Measurements from ENCODE around the gene MYO5B.
"Not testable (repeated sequence)": the region's sequence is repeated elsewhere in the genome, so short reads cannot be mapped to it uniquely, and the experiment has no call there.

Gene MYO5B

GRCh38 chr18:50094786-50095185 lies 100.2 kb downstream of the MYO5B start:
- DNase-seq, result not testable (repeated sequence)

- no peak for DNase-seq
These were observed 100.7 kb downstream of the MYO5B start for GRCh38 chr18:50094221-50094773.

- no peak for DNase-seq
These were observed 101.4 kb downstream of the MYO5B start for GRCh38 chr18:50093366-50094064.

- DNase-seq, result no peak
These were observed 102.6 kb downstream of the MYO5B start for GRCh38 chr18:50092245-50092805.

GRCh38 chr18:50091509-50092244 lies 103.3 kb downstream of the MYO5B start:
- DNase-seq, result no peak

GRCh38 chr18:50090370-50091312 lies 104.3 kb downstream of the MYO5B start:
- no peak for DNase-seq

GRCh38 chr18:50089702-50090101 lies 105.2 kb downstream of the MYO5B start:
- no peak for DNase-seq

GRCh38 chr18:50083708-50084107 lies 111.2 kb downstream of the MYO5B start:
- no peak for DNase-seq

GRCh38 chr18:50080932-50081560 lies 113.9 kb downstream of the MYO5B start:
- DNase-seq, result no peak

- peak; percentile 60 to 80 for DNase-seq
These were observed 114.6 kb downstream of the MYO5B start for GRCh38 chr18:50080316-50080715.

- DNase-seq, result peak; percentile 17 to 51
These were observed 115.2 kb downstream of the MYO5B start for GRCh38 chr18:50079571-50080295.

GRCh38 chr18:50076277-50076676 lies 118.7 kb downstream of the MYO5B start:
- DNase-seq, result no peak

- no peak for DNase-seq
These were observed 119.2 kb downstream of the MYO5B start for GRCh38 chr18:50075772-50076171.

GRCh38 chr18:50074404-50074803 lies 120.5 kb downstream of the MYO5B start:
- DNase-seq, result no peak

- peak in 1 of 2 experiments; percentile 19 for DNase-seq
These were observed 121.6 kb downstream of the MYO5B start for GRCh38 chr18:50073319-50073718.

GRCh38 chr18:50072146-50072545 lies 122.8 kb downstream of the MYO5B start:
- no peak for DNase-seq

- no peak for DNase-seq
These were observed 123.5 kb downstream of the MYO5B start for GRCh38 chr18:50071397-50071796.

- no peak for DNase-seq
These were observed 125.5 kb downstream of the MYO5B start for GRCh38 chr18:50069422-50069821.

- peak in 1 of 2 experiments; percentile 43 for DNase-seq
These were observed 129.4 kb downstream of the MYO5B start for GRCh38 chr18:50065527-50065926.

- no peak for DNase-seq
These were observed 129.9 kb downstream of the MYO5B start for GRCh38 chr18:50065039-50065438.

- no peak for DNase-seq
These were observed 132.9 kb downstream of the MYO5B start for GRCh38 chr18:50061876-50062517.

Data from NCI-H524 (cell line).